UCSD-AML1 (cell line): ENCODE results near the gene TEX29.

Source experiments
- DNase-seq: peaks from one replicate; lab custom pipeline; 2025; ENCODE audit not compliant: unreplicated experiment; lab: John Stamatoyannopoulos, UW

The TEX29 gene

GRCh38 chr13:111289251-111289650, 31.2 kb upstream of the TEX29 start:
- no peak for DNase-seq

- no peak for DNase-seq
Observed at GRCh38 chr13:111291908-111292307, 28.5 kb upstream of the TEX29 start.

GRCh38 chr13:111292710-111293485, 27.5 kb upstream of the TEX29 start:
- DNase-seq, result no peak

GRCh38 chr13:111295886-111296285, 24.6 kb upstream of the TEX29 start:
- DNase-seq, result no peak

- DNase-seq, result no peak
Observed at GRCh38 chr13:111296417-111296816, 24.0 kb upstream of the TEX29 start.

GRCh38 chr13:111298214-111298975, 22.0 kb upstream of the TEX29 start:
- DNase-seq, result no peak

- no peak for DNase-seq
Observed at GRCh38 chr13:111302045-111302726, 18.3 kb upstream of the TEX29 start.

- no peak for DNase-seq
Observed at GRCh38 chr13:111303559-111303958, 16.9 kb upstream of the TEX29 start.

GRCh38 chr13:111304041-111304544, 16.3 kb upstream of the TEX29 start:
- DNase-seq, result no peak

- DNase-seq, result no peak
Observed at GRCh38 chr13:111304603-111305289, 15.7 kb upstream of the TEX29 start.

- no peak for DNase-seq
Observed at GRCh38 chr13:111312944-111313590, 7.4 kb upstream of the TEX29 start.

GRCh38 chr13:111313911-111314425, 6.5 kb upstream of the TEX29 start:
- no peak for DNase-seq

- DNase-seq, result no peak
Observed at GRCh38 chr13:111314852-111315251, 5.6 kb upstream of the TEX29 start.

GRCh38 chr13:111315347-111315995, 5.0 kb upstream of the TEX29 start:
- no peak for DNase-seq

GRCh38 chr13:111316161-111316730, 4.2 kb upstream of the TEX29 start:
- no peak for DNase-seq

- DNase-seq, result no peak
Observed at GRCh38 chr13:111317042-111317550, 3.3 kb upstream of the TEX29 start.

- DNase-seq, result no peak
Observed at GRCh38 chr13:111317571-111318345, 2.7 kb upstream of the TEX29 start.

GRCh38 chr13:111318386-111318785, 2.1 kb upstream of the TEX29 start:
- DNase-seq, result no peak
